AG10803 (cell line): ENCODE measurements around the gene PLCG1.

Experiments
- DNase-seq: peaks from one replicate; pipeline ENCODE4 v3.0.0; 2010; ENCODE audit warnings: low read depth
- H3K4me3 ChIP-seq: 2 replicates; pipeline ENCODE4 v1.5.1; 2011; ENCODE audit warnings: mild to moderate bottlenecking, low read length, control low read depth
- TF ChIP-seq, protein P1 (sequence below): conservative IDR thresholded peaks from 2 replicates; pipeline ENCODE4 v1.5.1; 2011; ENCODE audit warnings: mild to moderate bottlenecking, low read length, control low read depth, inconsistent platforms

PLCG1 gene

DNA sequence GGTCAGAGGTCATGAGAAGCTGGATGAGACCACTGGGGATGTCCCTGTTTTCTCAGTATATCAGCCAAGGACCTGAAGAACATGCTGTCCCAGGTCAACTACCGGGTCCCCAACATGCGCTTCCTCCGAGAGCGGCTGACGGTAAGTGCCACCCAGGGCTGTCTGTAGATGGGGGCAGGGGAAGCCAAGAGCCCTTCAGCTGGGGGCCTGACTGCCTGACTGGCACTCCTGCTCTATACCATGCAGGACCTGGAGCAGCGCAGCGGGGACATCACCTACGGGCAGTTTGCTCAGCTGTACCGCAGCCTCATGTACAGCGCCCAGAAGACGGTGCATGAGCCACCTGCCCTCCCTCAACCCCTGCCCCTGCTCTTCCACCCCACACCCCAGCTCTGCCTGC lies 25.1 kb downstream of the PLCG1 start:
- no peak for DNase-seq
- no peak overlapping the region for H3K4me3 ChIP-seq
- TF ChIP-seq, protein P1, sequence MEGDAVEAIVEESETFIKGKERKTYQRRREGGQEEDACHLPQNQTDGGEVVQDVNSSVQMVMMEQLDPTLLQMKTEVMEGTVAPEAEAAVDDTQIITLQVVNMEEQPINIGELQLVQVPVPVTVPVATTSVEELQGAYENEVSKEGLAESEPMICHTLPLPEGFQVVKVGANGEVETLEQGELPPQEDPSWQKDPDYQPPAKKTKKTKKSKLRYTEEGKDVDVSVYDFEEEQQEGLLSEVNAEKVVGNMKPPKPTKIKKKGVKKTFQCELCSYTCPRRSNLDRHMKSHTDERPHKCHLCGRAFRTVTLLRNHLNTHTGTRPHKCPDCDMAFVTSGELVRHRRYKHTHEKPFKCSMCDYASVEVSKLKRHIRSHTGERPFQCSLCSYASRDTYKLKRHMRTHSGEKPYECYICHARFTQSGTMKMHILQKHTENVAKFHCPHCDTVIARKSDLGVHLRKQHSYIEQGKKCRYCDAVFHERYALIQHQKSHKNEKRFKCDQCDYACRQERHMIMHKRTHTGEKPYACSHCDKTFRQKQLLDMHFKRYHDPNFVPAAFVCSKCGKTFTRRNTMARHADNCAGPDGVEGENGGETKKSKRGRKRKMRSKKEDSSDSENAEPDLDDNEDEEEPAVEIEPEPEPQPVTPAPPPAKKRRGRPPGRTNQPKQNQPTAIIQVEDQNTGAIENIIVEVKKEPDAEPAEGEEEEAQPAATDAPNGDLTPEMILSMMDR, result no peak

DNA sequence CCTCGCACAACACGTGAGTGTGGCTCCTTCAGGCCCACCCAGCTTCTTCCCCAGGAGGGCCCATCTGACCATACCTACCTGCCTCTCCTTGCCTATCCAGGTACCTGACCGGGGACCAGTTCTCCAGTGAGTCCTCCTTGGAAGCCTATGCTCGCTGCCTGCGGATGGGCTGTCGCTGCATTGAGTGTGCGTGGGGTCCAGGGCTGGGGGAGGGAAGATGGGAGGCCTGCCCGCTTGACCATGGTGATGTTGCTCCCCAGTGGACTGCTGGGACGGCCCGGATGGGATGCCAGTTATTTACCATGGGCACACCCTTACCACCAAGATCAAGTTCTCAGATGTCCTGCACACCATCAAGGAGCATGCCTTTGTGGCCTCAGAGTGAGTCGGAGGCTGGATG lies 26.5 kb downstream of the PLCG1 start:
- no peak overlapping the region for H3K4me3 ChIP-seq
- TF ChIP-seq, protein P1, result no peak
- no peak for DNase-seq

DNA sequence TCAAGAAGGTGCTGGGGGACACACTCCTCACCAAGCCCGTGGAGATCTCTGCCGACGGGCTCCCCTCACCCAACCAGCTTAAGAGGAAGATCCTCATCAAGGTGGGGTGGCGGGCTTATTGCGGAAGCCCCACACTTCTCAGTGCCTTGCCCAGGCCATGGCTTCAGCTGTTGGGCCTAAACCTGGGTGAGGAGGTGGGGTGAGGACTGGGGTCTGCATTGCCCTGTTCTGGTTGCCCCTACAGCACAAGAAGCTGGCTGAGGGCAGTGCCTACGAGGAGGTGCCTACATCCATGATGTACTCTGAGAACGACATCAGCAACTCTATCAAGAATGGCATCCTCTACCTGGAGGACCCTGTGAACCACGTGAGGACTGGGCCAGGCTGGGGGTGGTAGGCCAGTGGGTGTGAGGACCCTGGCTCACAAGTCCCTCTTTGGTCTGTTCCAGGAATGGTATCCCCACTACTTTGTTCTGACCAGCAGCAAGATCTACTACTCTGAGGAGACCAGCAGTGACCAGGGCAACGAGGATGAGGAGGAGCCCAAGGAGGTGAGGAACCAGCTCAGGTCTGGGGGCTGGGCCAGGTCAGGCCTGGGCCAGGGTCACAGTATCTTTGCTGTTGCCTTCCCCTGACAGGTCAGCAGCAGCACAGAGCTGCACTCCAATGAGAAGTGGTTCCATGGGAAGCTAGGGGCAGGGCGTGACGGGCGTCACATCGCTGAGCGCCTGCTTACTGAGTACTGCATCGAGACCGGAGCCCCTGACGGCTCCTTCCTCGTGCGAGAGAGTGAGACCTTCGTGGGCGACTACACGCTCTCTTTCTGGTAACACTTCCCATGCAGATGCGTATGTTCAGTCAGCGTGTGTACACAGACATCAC lies 27.9 kb downstream of the PLCG1 start:
- H3K4me3 ChIP-seq, result no peak overlapping the region
- DNase-seq, result no peak
- TF ChIP-seq, protein P1, result no peak

DNA sequence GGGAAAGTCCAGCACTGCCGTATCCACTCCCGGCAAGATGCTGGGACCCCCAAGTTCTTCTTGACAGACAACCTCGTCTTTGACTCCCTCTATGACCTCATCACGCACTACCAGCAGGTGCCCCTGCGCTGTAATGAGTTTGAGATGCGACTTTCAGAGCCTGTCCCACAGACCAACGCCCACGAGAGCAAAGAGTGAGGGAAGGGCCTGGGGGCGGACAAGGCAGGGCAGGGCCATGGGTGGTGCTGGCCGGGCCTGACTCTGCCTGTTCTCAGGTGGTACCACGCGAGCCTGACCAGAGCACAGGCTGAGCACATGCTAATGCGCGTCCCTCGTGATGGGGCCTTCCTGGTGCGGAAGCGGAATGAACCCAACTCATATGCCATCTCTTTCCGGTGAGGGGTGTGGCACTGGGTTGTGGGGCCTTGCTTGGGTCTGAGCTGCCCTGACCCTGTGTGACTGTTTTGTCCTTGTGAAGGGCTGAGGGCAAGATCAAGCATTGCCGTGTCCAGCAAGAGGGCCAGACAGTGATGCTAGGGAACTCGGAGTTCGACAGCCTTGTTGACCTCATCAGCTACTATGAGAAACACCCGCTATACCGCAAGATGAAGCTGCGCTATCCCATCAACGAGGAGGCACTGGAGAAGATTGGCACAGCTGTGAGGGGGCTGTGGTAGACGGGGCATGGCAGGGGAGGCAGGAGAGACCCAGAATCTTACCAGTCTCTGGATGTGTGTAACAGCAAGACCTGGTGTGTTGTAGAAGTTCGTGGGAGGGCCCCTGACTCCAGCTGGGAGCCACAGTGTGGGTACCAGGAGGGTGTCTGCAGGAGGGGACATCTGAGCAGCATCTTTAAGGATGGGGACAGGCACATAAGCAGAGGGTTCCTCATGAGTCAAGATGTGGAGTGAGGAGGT lies 29.1 kb downstream of the PLCG1 start:
- TF ChIP-seq, protein P1, result no peak
- no peak overlapping the region for H3K4me3 ChIP-seq
- DNase-seq, result no peak

DNA sequence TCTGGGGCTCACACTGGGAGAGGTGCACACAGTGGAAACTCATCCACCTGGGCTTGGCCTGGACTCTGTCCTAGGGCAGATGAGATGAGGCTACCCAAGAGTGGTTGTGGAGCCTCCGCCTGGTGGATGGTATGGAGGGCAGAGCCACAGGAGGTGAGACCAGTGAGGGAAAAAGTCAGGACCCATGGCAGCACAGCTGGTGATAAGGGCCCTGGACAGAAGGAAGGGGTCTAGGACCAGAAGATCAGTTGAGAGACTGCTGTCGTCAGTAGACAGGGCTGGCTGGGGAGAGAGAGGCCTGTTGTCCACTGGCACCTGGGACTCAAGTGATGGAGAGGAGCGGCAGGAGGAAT lies 29.8 kb downstream of the PLCG1 start:
- TF ChIP-seq, protein P1, result no peak
- no peak overlapping the region for H3K4me3 ChIP-seq
- no peak for DNase-seq

DNA sequence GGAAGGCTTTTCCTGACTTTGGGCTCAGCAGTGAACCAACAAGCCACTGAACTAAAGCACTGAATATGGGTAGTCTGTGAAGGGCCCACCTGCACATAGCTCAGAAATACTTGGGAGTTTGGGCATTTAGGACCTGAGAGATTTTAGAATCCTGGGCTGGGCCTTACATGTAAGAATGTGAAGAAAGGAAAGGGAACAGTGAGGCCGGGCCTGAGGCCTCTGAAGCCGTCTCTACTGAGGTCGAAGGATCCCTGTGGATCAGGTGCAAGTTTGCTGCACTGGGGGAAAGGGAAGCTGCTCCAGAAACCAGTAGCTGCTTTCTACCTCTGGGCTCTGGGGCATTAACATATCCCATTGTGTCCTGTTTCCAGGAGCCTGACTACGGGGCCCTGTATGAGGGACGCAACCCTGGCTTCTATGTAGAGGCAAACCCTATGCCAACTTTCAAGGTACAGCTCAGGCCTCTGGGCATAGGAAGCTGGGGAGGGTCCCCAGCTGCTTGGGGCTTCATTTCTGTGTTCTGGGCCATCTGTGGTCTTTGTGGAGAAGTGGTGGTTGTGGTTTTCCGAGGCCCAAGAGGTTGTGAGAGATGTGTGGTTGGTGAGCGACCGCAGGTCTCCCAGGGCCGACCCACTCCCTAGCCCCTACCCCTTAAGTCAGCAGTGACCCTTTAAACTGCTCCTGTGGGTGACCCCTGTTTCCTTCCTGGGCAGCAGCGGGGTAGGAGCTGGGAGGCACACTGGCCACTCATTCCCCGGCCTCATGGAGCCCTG lies 30.3 kb downstream of the PLCG1 start:
- H3K4me3 ChIP-seq, result no peak overlapping the region
- TF ChIP-seq, protein P1, result no peak
- no peak for DNase-seq
